OCI-LY7 (cell line): ENCODE data around the gene ELMO2. TPM values are rescaled to one million over a fixed set of nuclear protein-coding genes. Genes with fewer than 3 reads are reported as not detected.

ENCODE experiments used
- BruUV-seq: library from RNA; stranded (reverse); fragments of 400-500 nt; replicated peaks from 2 replicates; lab custom pipeline; 2021; lab: Mats Ljungman, UMichigan
- CTCF ChIA-PET: fragments of 300-600 bp; sonication (Branson Sonifier 250); formaldehyde crosslinking; loops from one replicate; lab custom pipeline; 2022; ENCODE audit warnings: antibody characterized with exemption; ENCODE audit not compliant: unreplicated experiment; lab: Charles Lee
- POLR2A ChIA-PET: fragments of 300-600 bp; sonication (Branson Sonifier 250); formaldehyde crosslinking; loops from one replicate; lab custom pipeline; 2022; ENCODE audit warnings: antibody characterized with exemption; lab: Charles Lee
- DNase-seq: peaks from one replicate; pipeline ENCODE4 v3.0.0-alpha.2; 2015; ENCODE audit warnings: low spot score
- H2AFZ ChIP-seq: fragments of 200-600 bp; sonication (generic), shearing (Covaris generic); 2 replicates; pipeline ENCODE4 v1.6.1; 2014; ENCODE audit warnings: mild to moderate bottlenecking, antibody characterized with exemption, low read length, moderate library complexity
- H3K27ac ChIP-seq: fragments of 200-600 bp; sonication (generic); 2 replicates; pipeline ENCODE4 v1.5.1; 2014; ENCODE audit warnings: mixed run types, low read depth, mild to moderate bottlenecking, moderate library complexity, low read length, inconsistent platforms; ENCODE audit not compliant: poor library complexity, severe bottlenecking
- H3K36me3 ChIP-seq: fragments of 200-600 bp; sonication (generic); 2 replicates; pipeline ENCODE4 v1.6.1; 2014; ENCODE audit warnings: mild to moderate bottlenecking, antibody characterized with exemption, low read length, moderate library complexity, mixed read lengths; ENCODE audit not compliant: insufficient read depth
- H3K4me1 ChIP-seq: fragments of 200-600 bp; sonication (generic); 2 replicates; pipeline ENCODE4 v1.5.1; 2014; ENCODE audit warnings: mild to moderate bottlenecking, low read length; ENCODE audit not compliant: insufficient read depth, poor library complexity, severe bottlenecking
- H3K4me2 ChIP-seq: fragments of 200-600 bp; sonication (generic); 2 replicates; pipeline ENCODE4 v1.6.1; 2014; ENCODE audit warnings: mild to moderate bottlenecking, low read length
- H3K4me3 ChIP-seq: fragments of 200-600 bp; sonication (generic); 2 replicates; pipeline ENCODE4 v1.5.1; 2014; ENCODE audit warnings: mild to moderate bottlenecking, low read depth, low read length; ENCODE audit not compliant: poor library complexity, severe bottlenecking
- H3K79me2 ChIP-seq: fragments of 200-600 bp; sonication (generic); 2 replicates; pipeline ENCODE4 v1.6.1; 2016; ENCODE audit warnings: low read depth, mild to moderate bottlenecking, low read length, moderate library complexity, mixed read lengths; ENCODE audit not compliant: insufficient read depth
- H3K9me2 ChIP-seq: fragments of 200-600 bp; sonication (generic); 2 replicates; pipeline ENCODE4 v1.6.1; 2016; ENCODE audit warnings: mild to moderate bottlenecking, low read length, mixed read lengths; ENCODE audit not compliant: insufficient read depth
- H3K9me3 ChIP-seq: fragments of 200-600 bp; sonication (generic); 2 replicates; pipeline ENCODE4 v1.6.1; 2014; ENCODE audit warnings: mild to moderate bottlenecking, mixed run types, low read length, mixed read lengths
- H4K20me1 ChIP-seq: fragments of 200-600 bp; sonication (generic); 2 replicates; pipeline ENCODE4 v1.6.1; 2014; ENCODE audit warnings: mild to moderate bottlenecking, antibody characterized with exemption, low read length, moderate library complexity, mixed read lengths; ENCODE audit not compliant: insufficient read depth
- CTCF ChIP-seq: fragments of 200-600 bp; sonication (generic); conservative IDR thresholded peaks from 2 replicates; pipeline ENCODE4 v1.5.1; 2014; ENCODE audit warnings: mild to moderate bottlenecking, antibody characterized with exemption, low read length, moderate library complexity, mixed read lengths
- EZH2phosphoT487 ChIP-seq: fragments of 200-600 bp; sonication (generic); IDR thresholded peaks from 2 replicates; pipeline ENCODE4 v1.6.1; 2018; ENCODE audit warnings: low read depth, borderline replicate concordance, mild to moderate bottlenecking, mixed run types, antibody characterized with exemption, low read length, moderate library complexity, mixed read lengths
- intact Hi-C: fragments of 100-400 bp; cut with micrococcal nuclease; formaldehyde crosslinking; loops from one replicate; pipeline ENCODE4 v1.10.0; 2022; ENCODE audit not compliant: unreplicated experiment
- total RNA-seq, 2 experiments: library from RNA; depleted of rRNA in 1 of 2; stranded (reverse); fragments of >200 nt in 1 of 2; shearing (Covaris generic) in 1 of 2; gene quantifications; 2 replicates each; pipeline ENCODE4 v1.2.3, GENCODE V29; 2014 to 2022

Gene ELMO2
- total RNA-seq, 2 experiments from 2014 or later = 16.0 to 36.4 TPM

- intact Hi-C loops = no loop called here
Observed at GRCh38 chr20:46356195-46357029, 50.0 kb downstream of the ELMO2 start.

GRCh38 chr20:46355778-46356177, 50.6 kb downstream of the ELMO2 start:
- no peak overlapping the region for H2AFZ ChIP-seq
- peaks cover 6% of the 10 kb centered on the region for H3K4me1 ChIP-seq
- BruUV-seq = no TSS peak
- no peak overlapping the region for H3K4me2 ChIP-seq
- H3K4me3 ChIP-seq = no peak overlapping the region
- intact Hi-C loops = no loop called here
- TF ChIP-seq EZH2phosphoT487 = no peak
- TF ChIP-seq CTCF = no peak
- no peaks in the 10 kb centered on the region for H3K9me2 ChIP-seq
- H3K27ac ChIP-seq = no peak overlapping the region
- DNase-seq = no peak
- peaks cover 9% of the 10 kb centered on the region; the same call in 1 of the 2 replicates for H3K36me3 ChIP-seq
- H3K79me2 ChIP-seq = no peaks in the 10 kb centered on the region
- H3K9me3 ChIP-seq = no peaks in the 10 kb centered on the region
- H4K20me1 ChIP-seq = no peaks in the 10 kb centered on the region
- CTCF ChIA-PET = no interaction called here
- POLR2A ChIA-PET = no interaction called here

More at GRCh38 chr20:46356195-46357029, 50.0 kb downstream of the ELMO2 start:
- no peak overlapping the region for H2AFZ ChIP-seq
- no peaks in the 10 kb centered on the region for H3K9me2 ChIP-seq
- POLR2A ChIA-PET = no interaction called here
- no TSS peak for BruUV-seq
- peaks cover 9% of the 10 kb centered on the region; the same call in 1 of the 2 replicates for H3K36me3 ChIP-seq
- TF ChIP-seq CTCF = no peak
- TF ChIP-seq EZH2phosphoT487 = no peak
- H3K4me1 ChIP-seq = peaks cover 7% of the 10 kb centered on the region
- no peak overlapping the region for H3K4me3 ChIP-seq
- no peaks in the 10 kb centered on the region for H4K20me1 ChIP-seq
- no peak overlapping the region for H3K27ac ChIP-seq
- DNase-seq = no peak
- no peak overlapping the region for H3K4me2 ChIP-seq
- H3K9me3 ChIP-seq = no peaks in the 10 kb centered on the region
- H3K79me2 ChIP-seq = no peaks in the 10 kb centered on the region
- CTCF ChIA-PET = no interaction called here
